Measurements from ENCODE around the gene CAV1.

The CAV1 gene

DNA sequence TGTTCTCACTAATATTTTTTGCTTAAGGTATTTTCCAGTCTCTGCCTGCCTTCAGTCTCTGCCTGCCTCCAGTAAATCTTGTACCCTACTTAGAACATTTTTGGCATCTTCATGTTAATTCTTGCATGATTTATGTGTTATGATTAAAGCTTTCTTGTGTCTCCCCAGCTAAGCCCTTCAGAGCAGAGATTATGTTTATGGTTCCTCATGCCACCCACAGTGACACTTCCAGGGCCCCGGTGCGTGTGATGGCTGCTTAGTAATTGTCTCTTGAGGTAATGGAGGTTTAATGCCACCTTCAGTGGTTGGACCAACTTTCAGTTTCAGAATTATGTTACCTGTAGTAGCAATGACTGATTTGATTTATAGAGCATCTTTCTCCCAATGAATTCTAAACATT lies 76.6 kb downstream of the CAV1 start:
- Histone ChIP-seq H3K4me3 (ENCODE audit: low read depth, low read length) (no peak overlapping the region), H3K27ac (no peak overlapping the region), H3K36me3 (replicated peaks) (no peaks in the 10 kb centered on the region), H3K27me3 (replicated peaks) (no peaks in the 10 kb centered on the region)
- DNase-seq, result no peak
- in situ Hi-C loops (cut with HindIII; ENCODE audit: low pct_ligation_motif_present, low sequenced_read_pairs), result no loop called here
- TF ChIP-seq, protein P1, sequence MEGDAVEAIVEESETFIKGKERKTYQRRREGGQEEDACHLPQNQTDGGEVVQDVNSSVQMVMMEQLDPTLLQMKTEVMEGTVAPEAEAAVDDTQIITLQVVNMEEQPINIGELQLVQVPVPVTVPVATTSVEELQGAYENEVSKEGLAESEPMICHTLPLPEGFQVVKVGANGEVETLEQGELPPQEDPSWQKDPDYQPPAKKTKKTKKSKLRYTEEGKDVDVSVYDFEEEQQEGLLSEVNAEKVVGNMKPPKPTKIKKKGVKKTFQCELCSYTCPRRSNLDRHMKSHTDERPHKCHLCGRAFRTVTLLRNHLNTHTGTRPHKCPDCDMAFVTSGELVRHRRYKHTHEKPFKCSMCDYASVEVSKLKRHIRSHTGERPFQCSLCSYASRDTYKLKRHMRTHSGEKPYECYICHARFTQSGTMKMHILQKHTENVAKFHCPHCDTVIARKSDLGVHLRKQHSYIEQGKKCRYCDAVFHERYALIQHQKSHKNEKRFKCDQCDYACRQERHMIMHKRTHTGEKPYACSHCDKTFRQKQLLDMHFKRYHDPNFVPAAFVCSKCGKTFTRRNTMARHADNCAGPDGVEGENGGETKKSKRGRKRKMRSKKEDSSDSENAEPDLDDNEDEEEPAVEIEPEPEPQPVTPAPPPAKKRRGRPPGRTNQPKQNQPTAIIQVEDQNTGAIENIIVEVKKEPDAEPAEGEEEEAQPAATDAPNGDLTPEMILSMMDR (IDR thresholded peaks at IDR 0.05; ENCODE audit: low read depth, low read length, missing control alignments), result no peak

DNA sequence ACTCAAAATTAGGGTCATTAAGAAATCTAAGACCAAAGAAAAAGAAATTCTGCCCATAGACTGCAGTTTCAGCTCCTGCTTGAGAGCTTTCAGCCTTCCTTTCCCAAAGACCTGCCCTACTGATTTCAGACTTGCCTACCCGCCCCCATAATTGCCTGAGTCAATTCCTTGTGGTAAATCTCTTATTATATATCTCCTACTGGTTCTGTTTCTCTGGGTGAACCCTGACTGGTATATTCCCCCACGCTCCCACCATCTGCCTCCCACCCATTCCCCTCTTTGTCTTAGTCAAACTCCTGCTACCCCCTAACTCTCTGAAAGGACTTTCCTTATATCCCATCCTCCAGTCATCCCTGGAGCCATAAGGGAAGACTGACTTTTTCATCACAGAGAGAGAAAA lies 82.5 kb downstream of the CAV1 start:
- Histone ChIP-seq H3K27me3 (replicated peaks) (no peaks in the 10 kb centered on the region), H3K4me3 (ENCODE audit: low read depth, low read length) (no peak overlapping the region), H3K36me3 (replicated peaks) (no peaks in the 10 kb centered on the region), H3K27ac (no peak overlapping the region)
- no peak for DNase-seq
- in situ Hi-C loops (cut with HindIII; ENCODE audit: low pct_ligation_motif_present, low sequenced_read_pairs), result no loop called here
- TF ChIP-seq, protein P1 (IDR thresholded peaks at IDR 0.05; ENCODE audit: low read depth, low read length, missing control alignments), result no peak

DNA sequence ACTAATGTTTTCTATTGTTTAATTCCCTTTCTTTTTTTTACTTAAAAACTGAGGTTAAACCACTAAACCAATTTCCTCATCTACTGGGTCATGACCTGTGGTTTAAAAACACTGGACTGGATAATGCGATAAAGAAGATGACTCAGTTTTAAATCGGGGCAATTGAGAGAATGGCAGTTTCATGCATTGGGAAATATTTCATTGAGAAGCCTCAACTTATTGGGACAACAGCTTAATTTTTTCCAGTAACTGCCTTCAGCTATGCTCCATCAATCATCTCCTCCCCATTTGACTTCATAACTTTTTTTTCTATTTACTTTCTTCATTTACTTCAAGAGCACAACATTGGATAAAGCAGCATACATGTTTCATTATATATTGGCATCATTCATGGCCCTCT lies 85.4 kb downstream of the CAV1 start:
- Histone ChIP-seq H3K36me3 (replicated peaks) (no peaks in the 10 kb centered on the region), H3K27ac (no peak overlapping the region), H3K27me3 (replicated peaks) (no peaks in the 10 kb centered on the region), H3K4me3 (ENCODE audit: low read depth, low read length) (no peak overlapping the region)
- TF ChIP-seq, protein P1 (IDR thresholded peaks at IDR 0.05; ENCODE audit: low read depth, low read length, missing control alignments), result no peak
- peak; percentile 65 for DNase-seq
- in situ Hi-C loops (cut with HindIII; ENCODE audit: low pct_ligation_motif_present, low sequenced_read_pairs), result no loop called here

DNA sequence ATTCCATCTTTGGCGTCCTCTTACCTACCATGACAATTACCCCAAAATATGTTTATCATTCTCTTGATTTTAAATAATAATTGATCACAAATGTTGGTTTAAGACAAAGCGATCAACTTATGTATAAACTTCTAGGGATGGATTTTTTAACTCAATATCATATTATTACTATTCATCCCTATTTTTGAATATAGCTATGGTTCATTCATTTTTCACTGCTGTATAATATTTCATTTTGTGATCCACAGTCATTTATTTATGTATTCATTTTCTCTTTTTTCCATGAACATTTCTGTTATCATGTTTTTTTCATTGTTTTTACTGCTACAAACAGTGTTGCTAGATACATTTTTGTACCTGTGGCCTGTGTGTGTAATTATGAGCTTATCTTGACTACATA lies 85.9 kb downstream of the CAV1 start:
- H3K36me3 ChIP-seq (replicated peaks), result no peaks in the 10 kb centered on the region
- no peak for DNase-seq
- H3K27ac ChIP-seq, result no peak overlapping the region
- H3K27me3 ChIP-seq (replicated peaks), result no peaks in the 10 kb centered on the region
- in situ Hi-C loops (cut with HindIII; ENCODE audit: low pct_ligation_motif_present, low sequenced_read_pairs), result no loop called here
- no peak overlapping the region for H3K4me3 ChIP-seq (ENCODE audit: low read depth, low read length)
- TF ChIP-seq, protein P1 (IDR thresholded peaks at IDR 0.05; ENCODE audit: low read depth, low read length, missing control alignments), result no peak

Data from brain microvascular endothelial cell (primary cell).